ENCODE data around the gene MICAL2. TPM values are rescaled to one million over a fixed set of nuclear protein-coding genes. Genes with fewer than 3 reads are reported as not detected.

The MICAL2 gene
- total and polyA plus RNA-seq, 2 of the 13 experiments (the other 11 are each of a cell fraction or from before 2014, with no cell fraction given): 0.78 to 1.1 TPM

- TF ChIP-seq ZNF235 (CRISPR knock-in tag; IDR thresholded peaks at IDR 0.05; ENCODE audit: borderline replicate concordance) (no peak), NPAS2 (CRISPR knock-in tag; IDR thresholded peaks at IDR 0.05; ENCODE audit: borderline replicate concordance) (no peak), ATF2 (CRISPR knock-in tag; IDR thresholded peaks at IDR 0.05) (0 out of 2 replicates have a peak, but pooled peaks have one; percentile 18), NFYC (CRISPR knock-in tag; IDR thresholded peaks at IDR 0.05) (no peak), SUZ12 (IDR thresholded peaks at IDR 0.05; ENCODE audit: low read depth, low read length) (no peak), RARA (CRISPR knock-in tag; IDR thresholded peaks at IDR 0.05) (peak; percentile 27; the same call in 1 of the 2 replicates), ZNF576 (CRISPR knock-in tag; IDR thresholded peaks at IDR 0.05) (no peak), ZHX2 (IDR thresholded peaks at IDR 0.05; ENCODE audit: low read depth) (no peak), ZHX2 (CRISPR knock-in tag; IDR thresholded peaks at IDR 0.05; ENCODE audit: borderline replicate concordance) (no peak), FOXA1 (IDR thresholded peaks at IDR 0.05) (no peak), FOXA1 (CRISPR knock-in tag; IDR thresholded peaks at IDR 0.05) (peak; percentile 69), MEIS1 (CRISPR knock-in tag; IDR thresholded peaks at IDR 0.05; ENCODE audit: borderline replicate concordance) (no peak), ZBTB37 (CRISPR knock-in tag; IDR thresholded peaks at IDR 0.05) (no peak), CTCF (CRISPR knock-in tag; IDR thresholded peaks at IDR 0.05) (peak; percentile 13; the same call in 1 of the 2 replicates), KLF16 (CRISPR knock-in tag; IDR thresholded peaks at IDR 0.05) (no peak), MTA1 (CRISPR knock-in tag; IDR thresholded peaks at IDR 0.05; ENCODE audit: borderline replicate concordance) (0 out of 2 replicates have a peak, but pooled peaks have one; percentile 68), ADNP (CRISPR knock-in tag; IDR thresholded peaks at IDR 0.05) (no peak), XRCC5 (optimal IDR thresholded peaks at IDR 0.05; ENCODE audit: low read length) (peak; percentile 64)
Observed at GRCh38 chr11:12248330-12248729, 137.9 kb downstream of the MICAL2 start (continued).
